HEK293 (cell line): Measurements from ENCODE around the gene SRPK3.

Source experiments
- CTCF ChIA-PET: fragments of 350-600 bp; formaldehyde crosslinking; extraction: SDS; loops from one replicate; lab custom pipeline; 2021; ENCODE audit warnings: antibody characterized with exemption; lab: Yijun Ruan, JAX
- POLR2A ChIA-PET: fragments of 300-600 bp; formaldehyde crosslinking; extraction: SDS; loops from one replicate; lab custom pipeline; 2020; ENCODE audit warnings: antibody characterized with exemption, inconsistent platforms; lab: Yijun Ruan, JAX
- H3K27ac ChIP-seq: fragments of 200-500 bp; sonication (Bioruptor generic); 2 replicates; pipeline ENCODE4 v1.5.1; 2014; ENCODE audit warnings: low read depth, low read length, control low read depth, inconsistent platforms; ENCODE audit errors: extremely low read depth
- H3K36me3 ChIP-seq, 2 experiments: fragments of 200-500 bp in 1 of 2; sonication (Bioruptor generic) in 1 of 2; 1 replicate in 1 of 2; 2 replicates in 1 of 2; pipeline ENCODE4 v1.5.1; 2014 to 2017; ENCODE audit warnings: inconsistent platforms in 2 of 2, low read length in 2 of 2; ENCODE audit not compliant: control insufficient read depth in 2 of 2, insufficient read depth in 1 of 2
- H3K4me1 ChIP-seq: fragments of 200-500 bp; sonication (Bioruptor generic); 2 replicates; pipeline ENCODE4 v1.5.1; 2014; ENCODE audit warnings: mild to moderate bottlenecking, low read length, inconsistent platforms; ENCODE audit not compliant: control insufficient read depth, insufficient read depth
- H3K4me3 ChIP-seq: 2 replicates; pipeline ENCODE4 v1.5.1; 2011; ENCODE audit warnings: low read depth, mild to moderate bottlenecking, control low read depth, low read length, moderate library complexity
- H3K9me3 ChIP-seq: fragments of 200-500 bp; sonication (Bioruptor generic); 2 replicates; pipeline ENCODE4 v1.5.1; 2014; ENCODE audit warnings: low read depth, low read length, inconsistent platforms; ENCODE audit not compliant: control insufficient read depth, insufficient read depth
- BCL11A ChIP-seq: fragments of 450-650 bp; formaldehyde crosslinking; IDR thresholded peaks from 2 replicates; pipeline ENCODE4 v1.5.1; 2016; ENCODE audit warnings: low read depth, missing biosample characterization, missing genetic modification characterization
- GLIS1 ChIP-seq: fragments of 450-650 bp; formaldehyde crosslinking; IDR thresholded peaks from 2 replicates; pipeline ENCODE4 v1.5.1; 2016; ENCODE audit warnings: missing biosample characterization, missing genetic modification characterization
- GLIS2 ChIP-seq: fragments of 450-650 bp; formaldehyde crosslinking; IDR thresholded peaks from 2 replicates; pipeline ENCODE4 v1.5.1; 2016; ENCODE audit warnings: missing biosample characterization, missing genetic modification characterization
- KLF1 ChIP-seq: fragments of 450-650 bp; formaldehyde crosslinking; IDR thresholded peaks from 2 replicates; pipeline ENCODE4 v1.5.1; 2016; ENCODE audit warnings: missing biosample characterization, missing genetic modification characterization
- RBAK ChIP-seq: fragments of 450-650 bp; formaldehyde crosslinking; IDR thresholded peaks from 2 replicates; pipeline ENCODE4 v1.5.1; 2016; ENCODE audit warnings: missing biosample characterization, missing genetic modification characterization
- WT1 ChIP-seq: fragments of 450-650 bp; formaldehyde crosslinking; IDR thresholded peaks from 2 replicates; pipeline ENCODE4 v1.5.1; 2016; ENCODE audit warnings: missing biosample characterization, missing genetic modification characterization
- ZBTB8A ChIP-seq: fragments of 450-650 bp; formaldehyde crosslinking; IDR thresholded peaks from 2 replicates; pipeline ENCODE4 v1.5.1; 2016; ENCODE audit warnings: missing biosample characterization, missing genetic modification characterization
- ZIC2 ChIP-seq: fragments of 450-650 bp; formaldehyde crosslinking; IDR thresholded peaks from 2 replicates; pipeline ENCODE4 v1.5.1; 2016; ENCODE audit warnings: missing biosample characterization, missing genetic modification characterization
- ZNF19 ChIP-seq: fragments of 450-650 bp; formaldehyde crosslinking; IDR thresholded peaks from 2 replicates; pipeline ENCODE4; 2016; ENCODE audit warnings: missing biosample characterization, missing genetic modification characterization, low read depth
- ZNF335 ChIP-seq: fragments of 450-650 bp; formaldehyde crosslinking; conservative IDR thresholded peaks from 2 replicates; pipeline ENCODE4 v1.5.1; 2016; ENCODE audit warnings: missing biosample characterization, missing genetic modification characterization
- ZNF473 ChIP-seq: fragments of 450-650 bp; formaldehyde crosslinking; IDR thresholded peaks from 2 replicates; pipeline ENCODE4 v1.5.1; 2017; ENCODE audit warnings: missing biosample characterization, missing genetic modification characterization
- ZSCAN16 ChIP-seq: fragments of 450-650 bp; formaldehyde crosslinking; IDR thresholded peaks from 2 replicates; pipeline ENCODE4 v1.5.1; 2016; ENCODE audit warnings: missing biosample characterization, missing genetic modification characterization
- ZSCAN23 ChIP-seq: fragments of 450-650 bp; formaldehyde crosslinking; IDR thresholded peaks from 2 replicates; pipeline ENCODE4 v1.5.1; 2016; ENCODE audit warnings: missing biosample characterization, missing genetic modification characterization
- TF ChIP-seq, protein P1 (sequence below): fragments of 450-650 bp; formaldehyde crosslinking; IDR thresholded peaks from 2 replicates; pipeline ENCODE4 v1.5.1; 2016; ENCODE audit warnings: missing biosample characterization, missing genetic modification characterization
- TF ChIP-seq, protein P2 (sequence below): fragments of 450-650 bp; formaldehyde crosslinking; IDR thresholded peaks from 2 replicates; pipeline ENCODE4 v1.5.1; 2016; ENCODE audit warnings: missing biosample characterization, missing genetic modification characterization
- TF ChIP-seq, protein P3 (sequence below): fragments of 450-650 bp; formaldehyde crosslinking; IDR thresholded peaks from 2 replicates; pipeline ENCODE4 v1.5.1; 2017; ENCODE audit warnings: missing biosample characterization, missing genetic modification characterization
- TF ChIP-seq, protein P4 (sequence below): fragments of 450-650 bp; formaldehyde crosslinking; IDR thresholded peaks from 2 replicates; pipeline ENCODE4 v1.5.1; 2016; ENCODE audit warnings: missing biosample characterization, missing genetic modification characterization
- TF ChIP-seq, protein P5 (sequence below): fragments of 450-650 bp; formaldehyde crosslinking; IDR thresholded peaks from 2 replicates; pipeline ENCODE4 v1.5.1; 2017; ENCODE audit warnings: missing biosample characterization, mild to moderate bottlenecking, missing genetic modification characterization, moderate library complexity

The SRPK3 gene

DNA sequence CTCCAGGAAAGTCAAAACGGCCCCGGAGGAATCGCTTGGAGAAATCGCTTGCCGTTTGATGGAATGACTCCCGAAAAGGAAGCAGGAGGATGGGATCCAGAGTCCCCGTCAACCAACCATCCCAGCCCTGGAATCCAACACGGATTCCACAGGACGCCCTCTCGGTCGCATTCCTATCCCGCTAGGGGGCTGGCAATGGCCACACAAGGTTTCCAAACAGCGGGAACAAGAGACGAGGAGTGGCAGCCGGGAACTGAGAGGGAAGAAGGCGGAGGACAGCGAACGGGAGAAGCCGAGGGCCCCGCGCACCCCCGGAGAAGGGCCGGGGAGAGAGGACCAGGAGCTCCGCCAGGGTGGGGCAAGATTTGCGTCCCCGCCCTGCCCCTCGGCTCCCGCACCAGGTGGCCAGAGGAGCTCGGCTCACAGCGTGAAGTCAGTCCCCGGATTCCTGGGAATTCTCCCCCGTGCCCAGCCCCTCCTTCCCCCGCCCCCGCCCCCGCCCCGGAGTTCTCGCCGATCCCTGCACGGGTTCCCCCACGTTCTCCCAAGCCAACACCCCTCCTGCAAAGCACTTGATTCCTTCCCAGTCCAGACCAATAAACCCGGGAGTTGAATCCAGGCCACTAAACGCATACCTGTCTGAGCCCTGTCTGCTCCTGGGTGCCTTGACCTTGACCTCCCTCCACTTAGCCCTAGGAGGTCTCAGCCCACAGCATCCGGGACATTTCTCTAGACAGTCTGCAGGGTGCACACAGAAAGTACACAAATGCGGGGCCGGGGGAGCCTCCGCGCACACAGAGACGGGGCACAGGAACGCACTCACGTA lies 48.1 kb downstream of the SRPK3 start:
- Histone ChIP-seq H3K27ac (no peak overlapping the region), H3K36me3 (no peaks in the 10 kb centered on the region), H3K9me3 (no peaks in the 10 kb centered on the region), H3K4me3 (peak overlapping the region; percentile 33), H3K4me1 (no peaks in the 10 kb centered on the region)
- ChIA-PET POLR2A (interaction anchor here (1.4 to 1.5 kb wide), 2 partner anchors 10 to 22 kb away, joined by 3 to 9 read pairs; no protein-coding TSS in a partner anchor), CTCF (interaction anchor here (0.6 to 1.2 kb wide), 3 partner anchors 94 to 188 kb away, joined by 3 to 5 read pairs (median 4); no protein-coding TSS in a partner anchor)
- no peak for TF ChIP-seq ZNF19 (tag by site-specific recombination)
- peak; percentile 57 for TF ChIP-seq GLIS1
- no peak for TF ChIP-seq WT1 (tag by site-specific recombination)
- no peak for TF ChIP-seq ZSCAN23 (tag by site-specific recombination)
- TF ChIP-seq RBAK (tag by site-specific recombination), result no peak
- no peak for TF ChIP-seq BCL11A (tag by site-specific recombination)
- 0 out of 2 replicates have a peak, but pooled peaks have one; percentile 32 for TF ChIP-seq ZNF335 (tag by site-specific recombination)
- peak; percentile 12; the same call in 1 of the 2 replicates for TF ChIP-seq ZIC2
- TF ChIP-seq, protein P1, sequence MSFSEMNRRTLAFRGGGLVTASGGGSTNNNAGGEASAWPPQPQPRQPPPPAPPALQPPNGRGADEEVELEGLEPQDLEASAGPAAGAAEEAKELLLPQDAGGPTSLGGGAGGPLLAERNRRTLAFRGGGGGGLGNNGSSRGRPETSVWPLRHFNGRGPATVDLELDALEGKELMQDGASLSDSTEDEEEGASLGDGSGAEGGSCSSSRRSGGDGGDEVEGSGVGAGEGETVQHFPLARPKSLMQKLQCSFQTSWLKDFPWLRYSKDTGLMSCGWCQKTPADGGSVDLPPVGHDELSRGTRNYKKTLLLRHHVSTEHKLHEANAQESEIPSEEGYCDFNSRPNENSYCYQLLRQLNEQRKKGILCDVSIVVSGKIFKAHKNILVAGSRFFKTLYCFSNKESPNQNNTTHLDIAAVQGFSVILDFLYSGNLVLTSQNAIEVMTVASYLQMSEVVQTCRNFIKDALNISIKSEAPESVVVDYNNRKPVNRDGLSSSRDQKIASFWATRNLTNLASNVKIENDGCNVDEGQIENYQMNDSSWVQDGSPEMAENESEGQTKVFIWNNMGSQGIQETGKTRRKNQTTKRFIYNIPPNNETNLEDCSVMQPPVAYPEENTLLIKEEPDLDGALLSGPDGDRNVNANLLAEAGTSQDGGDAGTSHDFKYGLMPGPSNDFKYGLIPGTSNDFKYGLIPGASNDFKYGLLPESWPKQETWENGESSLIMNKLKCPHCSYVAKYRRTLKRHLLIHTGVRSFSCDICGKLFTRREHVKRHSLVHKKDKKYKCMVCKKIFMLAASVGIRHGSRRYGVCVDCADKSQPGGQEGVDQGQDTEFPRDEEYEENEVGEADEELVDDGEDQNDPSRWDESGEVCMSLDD (tag by site-specific recombination), result no peak
- TF ChIP-seq, protein P2, sequence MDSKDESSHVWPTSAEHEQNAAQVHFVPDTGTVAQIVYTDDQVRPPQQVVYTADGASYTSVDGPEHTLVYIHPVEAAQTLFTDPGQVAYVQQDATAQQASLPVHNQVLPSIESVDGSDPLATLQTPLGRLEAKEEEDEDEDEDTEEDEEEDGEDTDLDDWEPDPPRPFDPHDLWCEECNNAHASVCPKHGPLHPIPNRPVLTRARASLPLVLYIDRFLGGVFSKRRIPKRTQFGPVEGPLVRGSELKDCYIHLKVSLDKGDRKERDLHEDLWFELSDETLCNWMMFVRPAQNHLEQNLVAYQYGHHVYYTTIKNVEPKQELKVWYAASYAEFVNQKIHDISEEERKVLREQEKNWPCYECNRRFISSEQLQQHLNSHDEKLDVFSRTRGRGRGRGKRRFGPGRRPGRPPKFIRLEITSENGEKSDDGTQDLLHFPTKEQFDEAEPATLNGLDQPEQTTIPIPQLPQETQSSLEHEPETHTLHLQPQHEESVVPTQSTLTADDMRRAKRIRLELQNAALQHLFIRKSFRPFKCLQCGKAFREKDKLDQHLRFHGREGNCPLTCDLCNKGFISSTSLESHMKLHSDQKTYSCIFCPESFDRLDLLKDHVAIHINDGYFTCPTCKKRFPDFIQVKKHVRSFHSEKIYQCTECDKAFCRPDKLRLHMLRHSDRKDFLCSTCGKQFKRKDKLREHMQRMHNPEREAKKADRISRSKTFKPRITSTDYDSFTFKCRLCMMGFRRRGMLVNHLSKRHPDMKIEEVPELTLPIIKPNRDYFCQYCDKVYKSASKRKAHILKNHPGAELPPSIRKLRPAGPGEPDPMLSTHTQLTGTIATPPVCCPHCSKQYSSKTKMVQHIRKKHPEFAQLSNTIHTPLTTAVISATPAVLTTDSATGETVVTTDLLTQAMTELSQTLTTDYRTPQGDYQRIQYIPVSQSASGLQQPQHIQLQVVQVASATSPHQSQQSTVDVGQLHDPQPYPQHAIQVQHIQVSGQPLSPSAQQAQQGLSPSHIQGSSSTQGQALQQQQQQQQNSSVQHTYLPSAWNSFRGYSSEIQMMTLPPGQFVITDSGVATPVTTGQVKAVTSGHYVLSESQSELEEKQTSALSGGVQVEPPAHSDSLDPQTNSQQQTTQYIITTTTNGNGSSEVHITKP, result peak; percentile 76
- TF ChIP-seq ZBTB8A, result peak; percentile 32
- TF ChIP-seq KLF1 (tag by site-specific recombination), result peak; percentile 93
- 0 out of 2 replicates have a peak, but pooled peaks have one; percentile 14 for TF ChIP-seq GLIS2 (tag by site-specific recombination)
- no peak for TF ChIP-seq ZSCAN16 (tag by site-specific recombination)

DNA sequence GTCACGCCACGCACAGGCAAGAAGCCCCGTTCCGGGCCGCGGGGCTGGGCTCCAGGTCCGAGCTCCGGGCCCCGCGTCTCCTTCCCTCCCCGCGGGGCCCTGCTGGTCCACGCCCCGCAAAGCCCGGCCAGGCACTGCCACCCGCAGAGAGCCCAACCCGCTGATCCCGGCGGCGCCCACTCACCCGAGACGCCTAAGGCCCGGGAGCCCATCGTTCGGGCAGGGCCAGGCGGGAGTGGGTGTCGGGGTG lies 48.6 kb downstream of the SRPK3 start:
- Histone ChIP-seq H3K4me3 (peak overlapping the region; percentile 33), H3K9me3 (no peaks in the 10 kb centered on the region), H3K4me1 (no peaks in the 10 kb centered on the region), H3K27ac (no peak overlapping the region), H3K36me3 (no peaks in the 10 kb centered on the region)
- no peak for TF ChIP-seq ZNF473 (tag by site-specific recombination)
- peak; percentile 66 for TF ChIP-seq ZIC2
- TF ChIP-seq, protein P3, sequence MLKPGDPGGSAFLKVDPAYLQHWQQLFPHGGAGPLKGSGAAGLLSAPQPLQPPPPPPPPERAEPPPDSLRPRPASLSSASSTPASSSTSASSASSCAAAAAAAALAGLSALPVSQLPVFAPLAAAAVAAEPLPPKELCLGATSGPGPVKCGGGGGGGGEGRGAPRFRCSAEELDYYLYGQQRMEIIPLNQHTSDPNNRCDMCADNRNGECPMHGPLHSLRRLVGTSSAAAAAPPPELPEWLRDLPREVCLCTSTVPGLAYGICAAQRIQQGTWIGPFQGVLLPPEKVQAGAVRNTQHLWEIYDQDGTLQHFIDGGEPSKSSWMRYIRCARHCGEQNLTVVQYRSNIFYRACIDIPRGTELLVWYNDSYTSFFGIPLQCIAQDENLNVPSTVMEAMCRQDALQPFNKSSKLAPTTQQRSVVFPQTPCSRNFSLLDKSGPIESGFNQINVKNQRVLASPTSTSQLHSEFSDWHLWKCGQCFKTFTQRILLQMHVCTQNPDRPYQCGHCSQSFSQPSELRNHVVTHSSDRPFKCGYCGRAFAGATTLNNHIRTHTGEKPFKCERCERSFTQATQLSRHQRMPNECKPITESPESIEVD (tag by site-specific recombination), result no peak
- TF ChIP-seq, protein P4, sequence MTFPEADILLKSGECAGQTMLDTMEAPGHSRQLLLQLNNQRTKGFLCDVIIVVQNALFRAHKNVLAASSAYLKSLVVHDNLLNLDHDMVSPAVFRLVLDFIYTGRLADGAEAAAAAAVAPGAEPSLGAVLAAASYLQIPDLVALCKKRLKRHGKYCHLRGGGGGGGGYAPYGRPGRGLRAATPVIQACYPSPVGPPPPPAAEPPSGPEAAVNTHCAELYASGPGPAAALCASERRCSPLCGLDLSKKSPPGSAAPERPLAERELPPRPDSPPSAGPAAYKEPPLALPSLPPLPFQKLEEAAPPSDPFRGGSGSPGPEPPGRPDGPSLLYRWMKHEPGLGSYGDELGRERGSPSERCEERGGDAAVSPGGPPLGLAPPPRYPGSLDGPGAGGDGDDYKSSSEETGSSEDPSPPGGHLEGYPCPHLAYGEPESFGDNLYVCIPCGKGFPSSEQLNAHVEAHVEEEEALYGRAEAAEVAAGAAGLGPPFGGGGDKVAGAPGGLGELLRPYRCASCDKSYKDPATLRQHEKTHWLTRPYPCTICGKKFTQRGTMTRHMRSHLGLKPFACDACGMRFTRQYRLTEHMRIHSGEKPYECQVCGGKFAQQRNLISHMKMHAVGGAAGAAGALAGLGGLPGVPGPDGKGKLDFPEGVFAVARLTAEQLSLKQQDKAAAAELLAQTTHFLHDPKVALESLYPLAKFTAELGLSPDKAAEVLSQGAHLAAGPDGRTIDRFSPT (tag by site-specific recombination), result peak; percentile 57; the same call in 1 of the 2 replicates
- TF ChIP-seq GLIS2 (tag by site-specific recombination), result peak; percentile 71
- TF ChIP-seq, protein P5, sequence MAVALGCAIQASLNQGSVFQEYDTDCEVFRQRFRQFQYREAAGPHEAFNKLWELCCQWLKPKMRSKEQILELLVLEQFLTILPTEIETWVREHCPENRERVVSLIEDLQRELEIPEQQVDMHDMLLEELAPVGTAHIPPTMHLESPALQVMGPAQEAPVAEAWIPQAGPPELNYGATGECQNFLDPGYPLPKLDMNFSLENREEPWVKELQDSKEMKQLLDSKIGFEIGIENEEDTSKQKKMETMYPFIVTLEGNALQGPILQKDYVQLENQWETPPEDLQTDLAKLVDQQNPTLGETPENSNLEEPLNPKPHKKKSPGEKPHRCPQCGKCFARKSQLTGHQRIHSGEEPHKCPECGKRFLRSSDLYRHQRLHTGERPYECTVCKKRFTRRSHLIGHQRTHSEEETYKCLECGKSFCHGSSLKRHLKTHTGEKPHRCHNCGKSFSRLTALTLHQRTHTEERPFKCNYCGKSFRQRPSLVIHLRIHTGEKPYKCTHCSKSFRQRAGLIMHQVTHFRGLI (tag by site-specific recombination), result peak; percentile 98
- peak; percentile 93 for TF ChIP-seq ZBTB8A
- POLR2A ChIA-PET, result interaction anchor here (1.4 kb wide), 1 partner anchor 10 kb away, joined by 9 read pairs; no protein-coding TSS in a partner anchor
- CTCF ChIA-PET, result interaction anchor here (0.6 to 1.2 kb wide), 3 partner anchors 94 to 187 kb away, joined by 3 to 5 read pairs (median 4); no protein-coding TSS in a partner anchor
